ENCODE measurements around the gene IL16.
"Not testable (repeated sequence)": the region's sequence is repeated elsewhere in the genome, so short reads cannot be mapped to it uniquely, and the experiment has no call there.

IL16 gene

GRCh38 chr15:81321667-81322066 is 125.0 kb downstream of the IL16 start:
- DNase-seq: no peak

DNA sequence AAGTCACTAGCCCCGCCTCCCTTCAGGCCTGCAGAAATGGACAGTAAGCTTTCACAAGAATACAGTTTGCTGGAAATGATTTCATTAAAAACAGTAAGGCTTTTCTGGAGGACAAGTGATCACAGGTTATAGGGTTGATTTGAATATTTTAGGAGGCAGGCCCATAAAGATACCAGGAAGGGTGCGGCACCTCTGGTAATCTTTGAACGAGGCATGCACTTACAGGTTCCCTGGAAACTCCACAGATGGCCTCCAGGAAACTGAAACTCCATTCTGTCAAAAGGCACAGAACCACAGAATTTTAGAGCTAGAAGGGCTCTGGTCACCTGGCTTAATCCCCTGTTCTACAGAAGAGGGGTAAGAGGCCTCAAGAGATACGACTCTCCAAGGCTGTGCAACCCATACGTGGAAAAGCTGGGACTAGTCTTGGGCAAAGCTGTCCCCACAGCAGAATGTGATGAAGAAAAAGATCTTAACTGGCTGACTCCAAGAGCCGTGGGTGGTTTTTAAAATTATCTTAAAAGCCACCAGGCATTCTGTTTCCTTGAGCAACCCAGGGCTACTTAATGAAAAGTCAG is 126.1 kb downstream of the IL16 start:
- no peak for DNase-seq

GRCh38 chr15:81323559-81323943 is 126.9 kb downstream of the IL16 start:
- DNase-seq: no peak

DNA sequence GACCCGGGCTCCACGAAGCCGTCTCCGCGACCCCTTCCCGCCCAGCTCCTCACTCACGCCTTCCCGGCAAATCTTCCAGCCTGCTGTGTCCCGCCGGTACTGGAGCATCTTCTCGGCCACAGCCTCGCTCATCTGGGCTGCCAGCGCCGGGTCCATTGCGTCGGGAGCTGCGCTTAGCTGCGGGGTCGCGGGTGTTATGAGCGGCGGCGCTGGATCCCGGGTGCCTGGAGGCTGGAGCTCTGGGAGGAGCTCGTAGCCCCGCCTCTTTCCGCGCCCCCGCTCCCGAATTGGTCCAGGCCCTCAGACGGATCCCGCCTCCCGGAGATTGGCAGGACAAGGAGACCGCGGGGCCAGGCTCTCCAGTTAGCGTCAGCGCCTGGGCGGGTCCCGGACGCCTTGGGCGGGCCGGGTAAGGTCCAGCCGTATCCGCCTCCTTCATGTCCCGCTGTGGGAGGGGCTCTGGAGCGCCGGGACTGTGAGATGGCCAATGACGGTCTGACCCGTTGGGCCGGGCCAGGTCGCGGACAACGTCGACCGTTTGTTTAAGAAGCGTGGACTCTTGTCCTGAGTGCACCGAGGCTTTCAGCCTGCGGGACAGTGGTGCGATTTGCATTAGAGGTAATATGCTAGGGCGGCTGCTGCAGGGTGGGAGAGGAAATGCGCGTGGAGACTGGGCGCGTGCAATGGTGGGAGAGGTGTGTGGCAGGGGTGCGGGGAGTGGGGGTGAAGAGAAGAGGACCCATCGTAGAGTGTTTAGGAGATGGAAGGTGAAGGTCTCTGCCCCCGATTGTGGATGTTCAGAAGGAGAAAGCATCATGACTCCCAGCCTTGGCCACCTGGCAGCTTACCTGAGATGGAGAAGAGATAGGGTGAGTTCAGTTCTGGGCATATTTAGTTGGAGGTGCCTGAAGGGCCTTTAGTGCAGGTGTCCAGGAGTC is 127.5 kb downstream of the IL16 start, which contains the start of gene STARD5:
Gene STARD5, minus strand, starts transcription at position 198 of the 938 bp plus-strand sequence. Its CDS starts 42 bp downstream, at position 156.
- DNase-seq: peak; percentile 96

- no peak for DNase-seq
Measured at GRCh38 chr15:81326466-81327212, 130.0 kb downstream of the IL16 start.

- no peak for DNase-seq
Measured at GRCh38 chr15:81327516-81327915, 130.8 kb downstream of the IL16 start.

- no peak for DNase-seq
Measured at GRCh38 chr15:81329446-81329845, 132.8 kb downstream of the IL16 start.

GRCh38 chr15:81330366-81331090 is 133.8 kb downstream of the IL16 start:
- no peak for DNase-seq

DNA sequence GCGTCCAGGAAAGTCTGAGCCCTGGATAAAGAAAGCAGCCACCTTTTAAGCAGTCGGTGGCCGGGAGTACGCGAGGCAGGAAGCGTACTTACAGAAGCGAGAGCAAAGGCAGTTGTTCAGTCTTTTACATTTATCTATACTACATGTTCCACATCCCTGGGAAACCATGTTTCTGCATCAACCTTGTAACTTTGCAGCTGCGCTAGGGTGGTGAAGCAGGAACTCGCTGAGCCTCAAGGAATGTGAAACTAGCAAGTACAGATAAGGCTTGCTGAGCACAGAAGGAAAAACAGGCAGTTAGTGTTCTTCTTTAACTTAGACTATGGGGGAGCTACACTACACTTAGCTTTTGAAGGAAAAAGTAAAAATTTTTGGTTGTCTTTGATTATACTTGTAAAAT is 134.5 kb downstream of the IL16 start:
- not testable (repeated sequence) for DNase-seq

DNA sequence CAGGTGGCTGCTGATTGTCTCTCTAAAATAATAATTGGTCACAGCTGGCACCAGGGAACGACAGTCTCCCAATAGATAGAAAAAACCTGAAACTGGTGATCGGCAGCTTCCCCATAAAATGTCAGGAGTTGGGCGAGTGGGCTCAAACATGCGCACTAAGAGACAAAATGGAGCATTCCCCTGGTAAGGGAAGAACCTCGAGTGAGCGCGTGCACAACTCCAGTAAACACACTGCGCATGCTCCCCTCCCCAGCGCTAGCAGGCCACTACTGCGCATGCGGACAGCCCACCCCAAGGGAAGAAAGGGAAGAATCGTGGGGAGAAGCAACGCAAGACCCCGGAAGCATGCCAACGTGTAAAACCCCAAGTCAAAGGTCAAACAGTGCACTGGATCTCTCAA is 134.9 kb downstream of the IL16 start:
- no peak for DNase-seq

- DNase-seq: no peak
Measured at GRCh38 chr15:81332326-81332725, 135.6 kb downstream of the IL16 start.

DNA sequence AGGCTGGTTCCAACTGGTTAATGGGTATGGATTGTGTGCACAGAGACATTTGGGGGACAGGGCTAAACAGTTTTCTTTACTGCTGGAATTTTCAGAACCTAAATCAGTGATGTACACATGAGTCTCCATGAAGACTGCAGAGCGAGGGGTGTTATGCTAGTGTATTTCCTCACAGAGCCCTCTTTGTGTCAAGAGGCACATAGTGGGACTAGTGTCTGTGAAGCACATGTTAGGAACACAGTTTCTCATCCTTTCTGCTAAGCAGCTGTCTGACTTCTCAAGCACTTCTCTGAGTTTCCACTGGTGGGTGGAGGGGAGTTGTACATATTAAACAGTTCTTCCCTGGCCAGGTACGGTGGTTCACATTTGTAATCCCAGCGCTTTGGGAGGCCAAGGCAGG is 136.7 kb downstream of the IL16 start:
- no peak for DNase-seq

- no peak for DNase-seq
Measured at GRCh38 chr15:81334768-81335435, 138.2 kb downstream of the IL16 start.

DNA sequence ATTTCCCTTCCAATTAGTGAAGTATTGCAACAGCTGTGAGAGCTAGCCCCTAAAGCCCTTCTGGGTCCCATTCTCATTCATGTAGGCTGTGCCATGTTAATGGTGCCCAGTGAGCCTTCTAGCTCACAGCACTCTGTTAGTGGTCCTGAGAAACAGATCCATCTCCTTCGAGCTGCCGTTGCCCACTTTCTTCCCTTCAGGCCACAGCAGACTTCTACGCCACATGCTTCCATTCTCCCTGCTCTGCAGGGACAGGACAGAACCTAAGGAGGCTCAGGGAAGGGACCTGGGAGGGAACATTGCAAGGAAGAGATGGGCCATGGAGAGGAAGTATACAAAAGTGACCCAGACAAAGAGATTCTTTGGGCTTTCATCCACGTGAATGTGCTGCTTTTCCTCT is 139.0 kb downstream of the IL16 start:
- no peak for DNase-seq

- no peak for DNase-seq
Measured at GRCh38 chr15:81336568-81336967, 139.9 kb downstream of the IL16 start.

GRCh38 chr15:81337241-81337640 is 140.6 kb downstream of the IL16 start:
- DNase-seq: no peak

DNA sequence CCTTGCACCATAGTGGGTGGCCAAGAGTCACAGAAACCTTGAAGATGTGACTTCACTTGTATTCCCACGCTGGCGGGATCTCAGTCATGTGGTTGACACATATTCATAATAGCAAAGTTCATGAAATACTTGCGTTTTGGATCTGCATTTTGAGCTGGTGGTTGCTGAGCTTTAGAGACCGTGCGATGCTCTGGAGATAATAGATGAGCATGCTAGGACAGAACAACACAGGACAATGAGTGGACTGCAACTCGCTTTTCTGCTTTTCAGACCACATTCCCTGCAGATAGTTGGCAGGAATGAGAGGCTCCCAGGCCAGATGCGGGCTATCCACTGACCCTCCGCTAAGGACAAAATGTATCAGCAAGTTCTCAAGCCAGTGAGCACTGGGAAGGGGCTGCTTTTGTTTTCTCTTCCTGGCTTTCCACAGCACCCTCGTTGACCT is 141.1 kb downstream of the IL16 start:
- DNase-seq: no peak

DNA sequence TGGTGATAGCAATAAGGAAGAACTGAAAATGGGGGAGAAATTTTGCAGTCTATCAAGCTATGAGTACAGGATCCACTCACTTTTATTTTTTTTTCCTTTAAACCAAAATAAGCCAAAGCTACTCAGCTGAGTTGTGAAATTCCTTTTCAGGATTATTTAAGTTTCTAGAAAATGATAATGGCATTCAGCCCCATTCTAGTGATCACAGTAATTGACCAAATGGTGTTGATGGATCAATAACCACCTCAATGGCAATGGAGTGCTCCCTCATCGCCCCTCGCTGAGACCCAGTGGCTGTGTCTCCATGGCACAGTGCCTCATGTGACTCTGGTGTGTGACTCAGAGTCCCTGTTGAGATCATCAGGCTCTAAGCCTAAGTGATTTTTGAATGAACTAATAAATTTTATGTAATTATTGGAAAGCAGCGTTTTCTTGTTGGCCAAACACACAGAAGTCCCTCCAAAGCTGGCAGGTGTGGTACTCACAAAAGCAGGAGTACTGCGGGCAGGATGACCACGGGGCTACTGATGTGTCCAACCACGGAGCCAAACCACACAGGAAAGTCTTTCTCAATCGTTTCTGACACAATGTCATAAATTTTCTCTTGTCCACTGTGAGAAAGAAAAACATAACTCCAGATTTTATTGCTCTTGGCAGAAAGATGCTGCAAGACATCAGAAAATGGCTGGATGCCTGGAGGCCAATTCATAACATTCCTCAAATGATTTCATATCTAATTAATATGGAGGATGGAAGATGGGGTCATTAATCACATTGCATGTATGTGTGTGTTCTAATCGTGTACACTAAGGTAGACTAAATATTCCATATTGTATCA is 141.7 kb downstream of the IL16 start:
- no peak for DNase-seq

GRCh38 chr15:81339321-81339720 is 142.6 kb downstream of the IL16 start:
- no peak for DNase-seq

GRCh38 chr15:81339851-81340250 is 143.2 kb downstream of the IL16 start:
- DNase-seq: no peak

- DNase-seq: no peak
Measured at GRCh38 chr15:81341351-81341750, 144.7 kb downstream of the IL16 start.
